Thoracic aorta (tissue), 2 donors: ENCODE results near the gene AP5Z1. TPM values are rescaled to one million over a fixed set of nuclear protein-coding genes. Genes with fewer than 3 reads are reported as not detected.

Experiments
- ATAC-seq: fragments of 150-250 bp; one replicate; pipeline ENCODE4 v1.8.0; 2017; ENCODE audit warnings: low read depth; ENCODE audit not compliant: insufficient number of reproducible peaks, low FRiP score
- DNase-seq: peaks from one replicate; pipeline ENCODE4 v3.0.0-alpha.2; 2020; ENCODE audit warnings: low spot score
- H3K27ac ChIP-seq, 2 donors: fragments of 200-600 bp; sonication (generic); 1 replicate in 1 of 2; 2 replicates in 1 of 2; pipeline ENCODE4 v1.5.1; 2016; ENCODE audit warnings: mild to moderate bottlenecking in 2 of 2, moderate library complexity in 2 of 2
- H3K27me3 ChIP-seq: fragments of 200-600 bp; sonication (generic); replicated peaks from 2 replicates; pipeline ENCODE4 v1.6.0; 2016; ENCODE audit warnings: mild to moderate bottlenecking; ENCODE audit not compliant: insufficient read depth
- H3K36me3 ChIP-seq: fragments of 200-600 bp; sonication (generic); one replicate; pipeline ENCODE4 v1.5.1; 2016
- H3K4me1 ChIP-seq, 2 donors: fragments of 200-600 bp; sonication (generic); 1 replicate in 1 of 2; 2 replicates in 1 of 2; pipeline versions ENCODE4 v1.5.1 to v1.6.0; 2016; ENCODE audit warnings: low read depth in 2 of 2, mild to moderate bottlenecking in 1 of 2; ENCODE audit not compliant: control insufficient read depth in 1 of 2
- H3K4me3 ChIP-seq: fragments of 200-600 bp; sonication (generic); 2 replicates; pipeline ENCODE4 v1.5.1; 2016; ENCODE audit warnings: mild to moderate bottlenecking
- H3K9me3 ChIP-seq: fragments of 200-600 bp; sonication (generic); 2 replicates; pipeline ENCODE4 v1.5.1; 2016
- CTCF ChIP-seq: fragments of 200-600 bp; sonication (generic); IDR thresholded peaks from one replicate; pipeline ENCODE4 v1.5.1; 2019; ENCODE audit warnings: antibody characterized with exemption
- total RNA-seq, 2 donors: library from RNA; depleted of rRNA; stranded (reverse); fragments of >200 nt; gene quantifications; one replicate each; pipeline versions ENCODE4 v1.1.0 to v1.2.3, GENCODE V29; 2016

The AP5Z1 gene
- total RNA-seq, 2 donors from 2014 or later = 40.3 to 42.0 TPM

GRCh38 chr7:4831723-4832495 is 56.5 kb downstream of the AP5Z1 start:
- Histone ChIP-seq H3K27ac (no peak overlapping the region), H3K4me1 (no peaks in the 10 kb centered on the region), H3K9me3 (no peaks in the 10 kb centered on the region), H3K36me3 (no peaks in the 10 kb centered on the region), H3K27me3 (no peaks in the 10 kb centered on the region), H3K4me3 (no peak overlapping the region)
- DNase-seq (no peak), ATAC-seq (no peak)
- TF ChIP-seq CTCF = no peak

GRCh38 chr7:4832711-4833110 is 57.3 kb downstream of the AP5Z1 start:
- H3K36me3 ChIP-seq = no peaks in the 10 kb centered on the region
- H3K9me3 ChIP-seq = no peaks in the 10 kb centered on the region
- H3K4me1 ChIP-seq = no peaks in the 10 kb centered on the region
- H3K27me3 ChIP-seq = no peaks in the 10 kb centered on the region
- no peak for ATAC-seq
- no peak overlapping the region for H3K27ac ChIP-seq
- no peak for TF ChIP-seq CTCF
- no peak for DNase-seq
- H3K4me3 ChIP-seq = no peak overlapping the region

- Histone ChIP-seq H3K9me3 (no peaks in the 10 kb centered on the region), H3K36me3 (no peaks in the 10 kb centered on the region), H3K4me3 (no peak overlapping the region), H3K4me1 (no peaks in the 10 kb centered on the region), H3K27ac (no peak overlapping the region), H3K27me3 (no peaks in the 10 kb centered on the region)
- no peak for TF ChIP-seq CTCF
- no peak for ATAC-seq
- no peak for DNase-seq
Measured at GRCh38 chr7:4833176-4833575, 57.8 kb downstream of the AP5Z1 start.

- no peak for ATAC-seq
- no peak overlapping the region for H3K27ac ChIP-seq
- H3K36me3 ChIP-seq = no peaks in the 10 kb centered on the region
- no peaks in the 10 kb centered on the region for H3K4me1 ChIP-seq
- H3K9me3 ChIP-seq = no peaks in the 10 kb centered on the region
- no peaks in the 10 kb centered on the region for H3K27me3 ChIP-seq
- H3K4me3 ChIP-seq = no peak overlapping the region
- DNase-seq = no peak
- TF ChIP-seq CTCF = no peak
Measured at GRCh38 chr7:4833691-4834600, 58.5 kb downstream of the AP5Z1 start.
